Spleen (tissue), 7 donors: ENCODE results near the gene MRPL16.

Experiments used
- POLR2A ChIP-seq, 3 donors: fragments of 450-650 bp; IDR thresholded peaks; one replicate each; pipeline ENCODE4 v1.5.1; 2017; ENCODE audit warnings: antibody characterized with exemption in 3 of 3, mild to moderate bottlenecking in 1 of 3
- TF ChIP-seq, protein P1 (sequence below), 11 experiments: fragments of 200-600 bp in 7 of 11; fragments of 450-650 bp in 4 of 11; sonication (generic) in 4 of 11; IDR thresholded peaks in 8 of 11; conservative IDR thresholded peaks in 3 of 11; 1 replicate in 7 of 11; 2 replicates in 4 of 11; pipeline versions ENCODE4 v1.4.0 to v1.8.0; 2016 to 2021; ENCODE audit warnings: antibody characterized with exemption in 11 of 11, inconsistent platforms in 4 of 11, mild to moderate bottlenecking in 1 of 11
- donor health status: DM: no; HTN: no; CAD: no; lungs with moderate emphysema.
- donor health status: DM: no; HTN: no; CAD: no.
- donor health status: DM: no; HTN: no; CAD: no.

DNA sequence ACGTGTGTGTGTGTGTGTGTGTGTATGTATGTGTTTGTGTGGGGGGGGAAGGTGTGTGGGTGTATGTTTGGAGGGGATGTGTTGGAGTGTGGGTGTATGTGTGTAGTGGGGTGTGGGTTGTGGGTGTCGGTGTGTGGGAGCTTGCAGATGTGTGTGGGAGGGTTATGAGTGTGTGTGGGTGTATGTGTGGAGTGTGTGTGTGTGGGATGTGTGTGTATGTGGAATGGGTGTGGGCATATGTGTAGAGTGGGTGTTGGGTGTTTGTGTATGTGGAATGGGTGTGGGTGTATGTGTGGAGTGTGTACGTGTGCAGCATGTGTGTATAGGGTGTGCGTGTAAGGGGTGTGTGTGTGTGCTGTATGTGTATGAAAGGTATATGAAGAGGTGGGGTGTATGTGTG, 40.8 kb downstream of the MRPL16 start:
- TF ChIP-seq, protein P1, sequence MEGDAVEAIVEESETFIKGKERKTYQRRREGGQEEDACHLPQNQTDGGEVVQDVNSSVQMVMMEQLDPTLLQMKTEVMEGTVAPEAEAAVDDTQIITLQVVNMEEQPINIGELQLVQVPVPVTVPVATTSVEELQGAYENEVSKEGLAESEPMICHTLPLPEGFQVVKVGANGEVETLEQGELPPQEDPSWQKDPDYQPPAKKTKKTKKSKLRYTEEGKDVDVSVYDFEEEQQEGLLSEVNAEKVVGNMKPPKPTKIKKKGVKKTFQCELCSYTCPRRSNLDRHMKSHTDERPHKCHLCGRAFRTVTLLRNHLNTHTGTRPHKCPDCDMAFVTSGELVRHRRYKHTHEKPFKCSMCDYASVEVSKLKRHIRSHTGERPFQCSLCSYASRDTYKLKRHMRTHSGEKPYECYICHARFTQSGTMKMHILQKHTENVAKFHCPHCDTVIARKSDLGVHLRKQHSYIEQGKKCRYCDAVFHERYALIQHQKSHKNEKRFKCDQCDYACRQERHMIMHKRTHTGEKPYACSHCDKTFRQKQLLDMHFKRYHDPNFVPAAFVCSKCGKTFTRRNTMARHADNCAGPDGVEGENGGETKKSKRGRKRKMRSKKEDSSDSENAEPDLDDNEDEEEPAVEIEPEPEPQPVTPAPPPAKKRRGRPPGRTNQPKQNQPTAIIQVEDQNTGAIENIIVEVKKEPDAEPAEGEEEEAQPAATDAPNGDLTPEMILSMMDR (IDR thresholded peaks at IDR 0.05 in 8 of 11, conservative IDR thresholded peaks at IDR 0.05 in 3 of 11): no peak
- no peak for TF ChIP-seq POLR2A (IDR thresholded peaks at IDR 0.05)
